ENCODE data around the gene PDE5A.

PDE5A gene

DNA sequence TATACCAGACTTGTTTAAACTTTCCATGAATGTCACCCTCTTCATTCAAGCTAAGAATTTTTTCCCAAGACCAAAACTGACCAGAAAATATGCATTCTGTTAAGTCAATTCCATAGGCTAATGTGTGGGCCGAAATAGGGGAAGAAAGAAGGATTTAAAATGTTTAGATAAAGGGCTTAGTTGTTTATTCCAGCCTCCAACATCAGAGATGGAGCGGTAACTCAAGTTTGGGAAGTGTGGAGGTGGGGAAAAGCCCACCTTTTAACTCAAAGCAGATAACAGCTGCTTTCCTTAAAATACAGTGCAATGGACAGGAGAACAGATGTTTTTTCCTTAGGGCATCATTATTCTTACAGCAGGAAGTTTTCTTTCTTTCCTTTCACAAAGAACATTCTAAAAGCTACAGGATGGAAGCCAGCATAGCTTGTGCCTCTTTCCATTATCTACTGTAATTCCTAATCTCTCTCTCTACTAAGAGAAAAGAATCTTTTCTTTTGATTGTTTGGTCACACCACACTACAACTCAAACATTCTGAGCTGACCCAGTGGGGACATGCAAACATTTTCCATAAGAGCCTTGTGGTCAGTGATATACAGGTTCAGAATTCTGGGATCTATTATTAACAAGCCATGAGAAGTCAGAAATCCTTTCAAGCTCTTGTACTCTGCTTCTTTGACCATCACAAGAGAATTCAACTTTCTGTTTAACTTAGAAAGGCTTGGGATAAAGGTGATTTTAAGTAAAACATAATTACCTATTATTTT, 101.6 kb downstream of the PDE5A start:
- H3K9ac ChIP-seq (ENCODE audit: low read length in 5 of 5): no peak overlapping the region
- H3K4me1 ChIP-seq (ENCODE audit: control insufficient read depth in 5 of 5, insufficient read depth in 5 of 5, low read length in 5 of 5): no peaks in the 10 kb centered on the region
- no peak overlapping the region for H3K4me3 ChIP-seq (ENCODE audit: low read depth in 1 of 5, low read length in 5 of 5)
- peaks cover 3 to 6% (median 4%) of the 10 kb centered on the region in 5 donors for H3K36me3 ChIP-seq (ENCODE audit: control insufficient read depth in 5 of 5, insufficient read depth in 5 of 5, low read length in 5 of 5)
- H3K27me3 ChIP-seq (ENCODE audit: control insufficient read depth in 5 of 5, insufficient read depth in 4 of 5, low read length in 5 of 5): no peaks in the 10 kb centered on the region
- H3K27ac ChIP-seq (ENCODE audit: low read depth, low read length): no peak overlapping the region
- no peaks in the 10 kb centered on the region for H3K9me3 ChIP-seq (ENCODE audit: control insufficient read depth in 5 of 5, low read length in 5 of 5)

DNA sequence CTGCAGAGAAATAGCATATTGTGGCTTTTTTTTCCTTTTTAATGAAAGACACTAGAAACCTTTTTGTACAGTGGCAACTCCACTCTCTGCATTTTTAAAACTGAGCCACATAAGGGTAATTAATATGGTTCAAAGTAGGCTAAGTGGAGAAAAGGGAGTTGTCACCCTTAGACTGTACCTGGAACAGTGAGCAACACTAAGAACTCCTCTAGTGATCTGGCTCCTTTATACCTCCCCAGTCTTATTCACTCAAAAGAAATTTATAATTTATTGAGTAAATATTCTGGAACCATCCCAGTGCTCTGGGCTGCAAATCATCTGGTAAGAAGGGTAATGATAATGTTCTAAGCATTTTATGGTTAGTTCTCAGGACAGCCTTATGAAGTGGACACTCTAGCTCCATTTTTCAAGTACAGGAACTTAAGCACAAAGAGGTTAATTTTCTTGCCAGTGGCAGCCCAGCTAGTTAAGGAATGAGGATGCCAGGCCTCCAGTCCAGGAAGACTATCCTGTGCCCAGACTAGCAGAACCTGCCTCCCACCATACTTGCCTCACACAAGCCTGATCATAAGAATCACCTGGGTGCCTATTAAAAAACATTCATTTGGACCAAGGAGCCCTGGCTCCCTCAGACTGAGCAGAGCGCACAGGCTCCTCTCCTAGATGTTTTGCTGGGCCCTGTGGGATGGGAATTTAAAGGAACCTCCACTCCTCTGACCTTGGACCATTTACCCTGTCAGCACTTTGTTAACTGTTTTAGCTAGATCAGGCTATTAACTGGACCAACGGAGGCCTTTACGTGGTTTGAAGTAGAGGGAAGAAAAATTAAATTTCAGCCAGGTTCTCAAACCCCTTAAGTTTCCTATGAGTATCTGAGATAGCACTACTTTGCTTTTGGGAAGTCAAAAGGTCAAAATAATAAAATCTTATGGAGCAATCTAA, 102.6 kb downstream of the PDE5A start:
- no peaks in the 10 kb centered on the region for H3K4me1 ChIP-seq (ENCODE audit: control insufficient read depth in 5 of 5, insufficient read depth in 5 of 5, low read length in 5 of 5)
- no peaks in the 10 kb centered on the region for H3K9me3 ChIP-seq (ENCODE audit: control insufficient read depth in 5 of 5, low read length in 5 of 5)
- no peaks in the 10 kb centered on the region for H3K27me3 ChIP-seq (ENCODE audit: control insufficient read depth in 5 of 5, insufficient read depth in 4 of 5, low read length in 5 of 5)
- H3K9ac ChIP-seq (ENCODE audit: low read length in 5 of 5): no peak overlapping the region
- H3K27ac ChIP-seq (ENCODE audit: low read depth, low read length): no peak overlapping the region
- no peak overlapping the region for H3K4me3 ChIP-seq (ENCODE audit: low read depth in 1 of 5, low read length in 5 of 5)
- peaks cover 3 to 13% (median 5%) of the 10 kb centered on the region in 5 donors for H3K36me3 ChIP-seq (ENCODE audit: control insufficient read depth in 5 of 5, insufficient read depth in 5 of 5, low read length in 5 of 5)

DNA sequence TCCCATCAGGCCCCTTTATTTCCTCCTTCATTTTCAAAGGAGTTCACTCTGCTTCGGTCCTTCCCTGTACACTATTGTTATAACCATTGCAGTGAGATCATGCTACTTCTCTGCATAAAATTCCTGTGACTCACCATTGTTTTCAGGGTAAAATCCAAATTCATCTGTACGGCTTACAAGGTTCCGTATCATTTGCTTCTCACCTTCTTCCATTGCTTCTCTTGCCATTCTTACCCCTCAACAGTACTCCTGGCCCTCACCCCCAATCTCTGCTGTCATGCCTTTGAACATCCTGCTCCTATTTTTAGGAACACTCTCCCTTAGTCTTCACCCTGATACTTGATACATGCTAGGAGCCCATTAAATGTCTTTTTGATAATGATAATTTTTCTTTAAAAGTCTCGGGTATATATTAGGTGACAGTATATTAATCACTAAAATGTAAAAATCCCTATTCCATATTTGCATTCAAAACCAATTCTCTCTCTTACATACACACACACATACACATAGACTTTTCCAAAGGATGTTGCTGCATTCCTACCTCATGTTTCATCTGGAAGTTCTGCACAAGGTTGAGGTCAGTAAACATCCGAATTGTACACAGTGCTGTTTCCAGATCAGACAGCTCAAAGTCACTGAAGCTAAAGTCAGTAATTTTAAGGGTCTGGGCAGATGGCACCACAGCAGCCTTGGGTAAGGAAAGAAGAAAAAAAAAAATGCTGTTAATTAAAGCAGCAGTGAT, 103.4 kb downstream of the PDE5A start:
- Histone ChIP-seq H3K9me3 (ENCODE audit: control insufficient read depth in 5 of 5, low read length in 5 of 5) (no peaks in the 10 kb centered on the region), H3K4me3 (ENCODE audit: low read depth in 1 of 5, low read length in 5 of 5) (no peak overlapping the region), H3K9ac (ENCODE audit: low read length in 5 of 5) (no peak overlapping the region), H3K27ac (ENCODE audit: low read depth, low read length) (no peak overlapping the region), H3K36me3 (ENCODE audit: control insufficient read depth in 5 of 5, insufficient read depth in 5 of 5, low read length in 5 of 5) (peaks cover 4 to 13% (median 5%) of the 10 kb centered on the region in 5 donors), H3K27me3 (ENCODE audit: control insufficient read depth in 5 of 5, insufficient read depth in 4 of 5, low read length in 5 of 5) (no peaks in the 10 kb centered on the region), H3K4me1 (ENCODE audit: control insufficient read depth in 5 of 5, insufficient read depth in 5 of 5, low read length in 5 of 5) (no peaks in the 10 kb centered on the region)

DNA sequence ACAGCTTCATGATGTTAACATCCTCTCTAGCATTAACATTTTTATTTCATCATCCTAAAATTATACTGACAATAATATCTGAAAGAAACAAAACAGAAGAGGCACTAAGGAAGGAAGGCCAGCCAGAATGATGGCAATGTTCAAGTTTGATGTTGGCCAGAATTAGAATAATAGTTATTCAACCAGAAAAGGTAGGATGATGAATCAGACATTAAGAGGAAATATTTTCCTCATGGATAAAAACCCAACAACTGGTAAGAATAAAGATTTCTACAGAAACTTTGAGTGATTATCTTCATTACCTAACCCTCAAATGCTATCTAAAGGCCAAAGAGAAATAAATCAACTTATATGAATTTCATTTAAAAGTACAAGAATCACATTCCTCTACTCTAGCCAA, 105.2 kb downstream of the PDE5A start:
- Histone ChIP-seq H3K36me3 (ENCODE audit: control insufficient read depth in 5 of 5, insufficient read depth in 5 of 5, low read length in 5 of 5) (peaks cover 0 to 22% (median 5%) of the 10 kb centered on the region in 5 donors), H3K4me1 (ENCODE audit: control insufficient read depth in 5 of 5, insufficient read depth in 5 of 5, low read length in 5 of 5) (peaks cover 0 to 4% (median 0%) of the 10 kb centered on the region in 5 donors), H3K27me3 (ENCODE audit: control insufficient read depth in 5 of 5, insufficient read depth in 4 of 5, low read length in 5 of 5) (no peaks in the 10 kb centered on the region), H3K27ac (ENCODE audit: low read depth, low read length) (no peak overlapping the region), H3K4me3 (ENCODE audit: low read depth in 1 of 5, low read length in 5 of 5) (no peak overlapping the region), H3K9me3 (ENCODE audit: control insufficient read depth in 5 of 5, low read length in 5 of 5) (no peaks in the 10 kb centered on the region), H3K9ac (ENCODE audit: low read length in 5 of 5) (no peak overlapping the region)

DNA sequence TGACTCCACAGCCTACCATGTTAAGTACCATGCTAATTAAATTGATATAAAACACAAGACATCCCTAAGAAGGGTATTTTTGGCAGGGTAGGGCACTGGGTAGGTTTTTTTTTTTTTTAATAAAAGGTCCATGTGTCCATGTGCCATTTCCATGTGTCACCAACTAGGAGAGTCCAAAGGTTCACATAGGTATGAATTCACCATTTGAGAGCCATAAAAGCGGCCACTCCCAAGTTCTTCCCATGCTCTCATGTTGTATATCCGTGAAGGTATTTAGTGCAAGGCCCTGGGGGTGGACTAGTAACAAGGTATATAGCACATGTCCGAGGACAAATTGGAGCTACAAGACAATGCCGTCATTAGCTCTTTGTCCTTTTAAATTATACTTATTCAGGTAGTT, 107.3 kb downstream of the PDE5A start:
- Histone ChIP-seq H3K4me3 (ENCODE audit: low read depth in 1 of 5, low read length in 5 of 5) (no peak overlapping the region), H3K9ac (ENCODE audit: low read length in 5 of 5) (no peak overlapping the region), H3K36me3 (ENCODE audit: control insufficient read depth in 5 of 5, insufficient read depth in 5 of 5, low read length in 5 of 5) (peaks cover 4 to 26% (median 9%) of the 10 kb centered on the region in 5 donors), H3K27me3 (ENCODE audit: control insufficient read depth in 5 of 5, insufficient read depth in 4 of 5, low read length in 5 of 5) (no peaks in the 10 kb centered on the region), H3K27ac (ENCODE audit: low read depth, low read length) (no peak overlapping the region), H3K4me1 (ENCODE audit: control insufficient read depth in 5 of 5, insufficient read depth in 5 of 5, low read length in 5 of 5) (peaks cover 0 to 5% (median 4%) of the 10 kb centered on the region in 5 donors), H3K9me3 (ENCODE audit: control insufficient read depth in 5 of 5, low read length in 5 of 5) (no peaks in the 10 kb centered on the region)

DNA sequence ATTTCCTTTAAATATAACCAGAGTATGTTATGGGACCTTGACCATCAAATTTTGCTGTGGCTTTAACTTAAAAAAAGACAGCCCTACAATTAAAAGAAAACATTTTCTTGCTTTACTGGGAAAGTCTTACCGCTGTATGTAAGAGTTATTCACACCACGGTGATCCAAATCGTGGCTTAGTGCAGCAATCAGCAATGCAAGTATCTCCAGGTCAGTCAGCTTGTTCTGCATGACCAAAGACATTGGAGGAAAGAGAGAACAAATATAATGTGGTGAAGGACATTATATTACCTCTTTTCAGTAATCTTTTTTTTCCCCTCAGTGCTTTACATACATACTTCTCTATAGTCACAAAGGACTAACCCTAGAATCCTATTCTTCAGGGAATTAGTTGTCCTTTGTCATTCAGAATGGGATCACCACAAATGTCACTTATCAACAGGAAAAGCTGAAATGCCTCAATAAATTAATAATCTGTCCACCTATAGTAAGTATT, 109.6 kb downstream of the PDE5A start:
- Histone ChIP-seq H3K4me3 (ENCODE audit: low read depth in 1 of 5, low read length in 5 of 5) (no peak overlapping the region), H3K36me3 (ENCODE audit: control insufficient read depth in 5 of 5, insufficient read depth in 5 of 5, low read length in 5 of 5) (peaks cover 15 to 49% (median 32%) of the 10 kb centered on the region in 5 donors), H3K27me3 (ENCODE audit: control insufficient read depth in 5 of 5, insufficient read depth in 4 of 5, low read length in 5 of 5) (no peaks in the 10 kb centered on the region), H3K9me3 (ENCODE audit: control insufficient read depth in 5 of 5, low read length in 5 of 5) (no peaks in the 10 kb centered on the region), H3K4me1 (ENCODE audit: control insufficient read depth in 5 of 5, insufficient read depth in 5 of 5, low read length in 5 of 5) (peaks cover 0 to 5% (median 4%) of the 10 kb centered on the region in 5 donors), H3K9ac (ENCODE audit: low read length in 5 of 5) (no peak overlapping the region), H3K27ac (ENCODE audit: low read depth, low read length) (peak overlapping the region; percentile 80)

DNA sequence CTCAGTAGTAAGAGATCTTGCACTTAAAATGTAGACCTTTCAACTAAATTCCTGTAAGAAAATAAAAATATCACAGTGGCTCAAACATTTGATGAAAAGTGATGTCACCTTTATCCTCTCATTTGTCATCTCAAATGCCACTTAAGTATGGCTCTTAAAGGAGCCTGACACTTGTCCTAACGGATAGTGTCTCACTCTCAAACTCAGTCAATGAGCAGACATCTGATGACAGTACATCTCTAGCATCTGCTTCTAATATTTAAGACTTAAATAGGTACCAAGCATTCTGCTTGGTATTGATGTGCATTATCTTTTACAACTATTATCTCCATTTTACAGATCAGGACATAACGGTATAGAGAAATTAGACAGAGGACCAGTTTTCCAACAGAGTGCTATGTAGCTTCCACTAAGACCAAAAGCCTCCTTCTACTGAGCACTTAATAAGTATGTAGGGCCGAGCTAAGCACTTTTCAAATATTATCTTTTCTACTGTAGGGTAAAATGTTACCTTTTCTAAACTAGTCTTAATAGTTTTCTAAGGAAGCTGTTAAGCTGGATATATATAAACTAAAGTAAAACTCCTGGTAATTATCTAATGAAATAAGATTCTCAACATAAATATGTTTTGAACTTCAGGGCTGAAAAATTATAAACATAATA, 110.2 kb downstream of the PDE5A start:
- H3K36me3 ChIP-seq (ENCODE audit: control insufficient read depth in 5 of 5, insufficient read depth in 5 of 5, low read length in 5 of 5): peaks cover 19 to 55% (median 38%) of the 10 kb centered on the region in 5 donors
- no peak overlapping the region for H3K4me3 ChIP-seq (ENCODE audit: low read depth in 1 of 5, low read length in 5 of 5)
- peak overlapping the region; percentile 80 for H3K27ac ChIP-seq (ENCODE audit: low read depth, low read length)
- peaks cover 0 to 5% (median 4%) of the 10 kb centered on the region in 5 donors for H3K4me1 ChIP-seq (ENCODE audit: control insufficient read depth in 5 of 5, insufficient read depth in 5 of 5, low read length in 5 of 5)
- no peak overlapping the region for H3K9ac ChIP-seq (ENCODE audit: low read length in 5 of 5)
- no peaks in the 10 kb centered on the region for H3K9me3 ChIP-seq (ENCODE audit: control insufficient read depth in 5 of 5, low read length in 5 of 5)
- no peaks in the 10 kb centered on the region for H3K27me3 ChIP-seq (ENCODE audit: control insufficient read depth in 5 of 5, insufficient read depth in 4 of 5, low read length in 5 of 5)

DNA sequence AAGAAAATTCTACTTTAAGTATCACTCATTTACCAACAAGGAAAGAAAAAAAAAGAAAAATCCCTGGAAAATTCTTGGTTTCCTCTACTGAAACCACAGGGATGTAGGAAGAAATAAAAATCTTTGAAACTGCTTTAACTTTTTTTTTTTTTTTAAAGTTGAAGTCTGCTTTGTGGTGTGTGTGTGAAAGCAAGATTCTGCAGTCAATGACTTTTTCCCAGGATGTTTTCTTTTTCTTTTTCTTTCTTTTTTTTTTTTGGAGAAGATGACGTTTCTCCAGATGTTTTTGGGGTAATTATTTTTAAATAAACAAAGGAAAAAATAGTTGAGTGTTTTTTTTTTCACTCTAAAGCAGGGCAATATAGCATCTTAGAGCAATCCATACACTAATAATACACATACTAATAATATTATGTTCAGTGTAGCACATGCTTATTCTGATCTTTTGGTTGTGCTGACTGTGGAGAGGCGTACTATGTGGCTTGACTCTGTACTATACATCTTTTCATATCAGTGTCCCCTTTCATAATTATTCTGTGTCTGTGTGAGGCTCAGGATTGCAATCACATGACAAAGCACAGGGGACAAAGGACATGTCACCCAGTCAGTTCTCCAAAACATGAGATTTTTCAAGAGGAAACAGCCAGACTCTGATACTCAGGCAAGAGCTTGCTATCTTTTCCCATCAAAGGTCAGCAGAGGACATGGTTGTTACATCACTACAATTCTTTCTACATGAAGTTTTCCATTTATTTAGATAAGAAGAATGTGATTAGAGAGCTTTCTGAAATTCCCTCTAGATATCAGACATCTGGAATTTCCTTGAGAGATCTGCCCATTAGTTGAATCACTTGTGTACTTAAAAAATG, 111.0 kb downstream of the PDE5A start:
- H3K27me3 ChIP-seq (ENCODE audit: control insufficient read depth in 5 of 5, insufficient read depth in 4 of 5, low read length in 5 of 5): no peaks in the 10 kb centered on the region
- H3K9ac ChIP-seq (ENCODE audit: low read length in 5 of 5): peak overlapping the region in 1 of 5 donors; percentile 6
- peak overlapping the region; percentile 80 for H3K27ac ChIP-seq (ENCODE audit: low read depth, low read length)
- peaks cover 26 to 59% (median 46%) of the 10 kb centered on the region in 5 donors for H3K36me3 ChIP-seq (ENCODE audit: control insufficient read depth in 5 of 5, insufficient read depth in 5 of 5, low read length in 5 of 5)
- H3K4me3 ChIP-seq (ENCODE audit: low read depth in 1 of 5, low read length in 5 of 5): no peak overlapping the region
- no peaks in the 10 kb centered on the region for H3K9me3 ChIP-seq (ENCODE audit: control insufficient read depth in 5 of 5, low read length in 5 of 5)
- peaks cover 0 to 5% (median 4%) of the 10 kb centered on the region in 5 donors for H3K4me1 ChIP-seq (ENCODE audit: control insufficient read depth in 5 of 5, insufficient read depth in 5 of 5, low read length in 5 of 5)
